RWPE1 (cell line): ENCODE measurements around the gene LRRC36.
"Not testable (repeated sequence)": the region's sequence is repeated elsewhere in the genome, so short reads cannot be mapped to it uniquely, and the experiment has no call there.

ENCODE experiments used
- CTCF ChIA-PET: fragments of 350-600 bp; sonication (Branson Sonifier 250); formaldehyde crosslinking; extraction: SDS; loops from one replicate; lab custom pipeline; 2021; lab: Yijun Ruan, JAX
- POLR2A ChIA-PET: fragments of 400-600 bp; formaldehyde crosslinking; extraction: SDS; loops from one replicate; lab custom pipeline; 2020; ENCODE audit warnings: antibody characterized with exemption; ENCODE audit not compliant: low non-redundant PET; lab: Yijun Ruan, JAX
- DNase-seq: peaks from one replicate; pipeline ENCODE4 v3.0.0; 2012; ENCODE audit warnings: low spot score
- H3K27ac ChIP-seq: fragments of 450-650 bp; 2 replicates; pipeline ENCODE4 v1.5.1; 2017
- TF ChIP-seq, protein P1 (sequence below): fragments of 450-650 bp; conservative IDR thresholded peaks from 2 replicates; pipeline ENCODE4 v1.5.1; 2017; ENCODE audit warnings: low read depth, mild to moderate bottlenecking

LRRC36 gene

DNA sequence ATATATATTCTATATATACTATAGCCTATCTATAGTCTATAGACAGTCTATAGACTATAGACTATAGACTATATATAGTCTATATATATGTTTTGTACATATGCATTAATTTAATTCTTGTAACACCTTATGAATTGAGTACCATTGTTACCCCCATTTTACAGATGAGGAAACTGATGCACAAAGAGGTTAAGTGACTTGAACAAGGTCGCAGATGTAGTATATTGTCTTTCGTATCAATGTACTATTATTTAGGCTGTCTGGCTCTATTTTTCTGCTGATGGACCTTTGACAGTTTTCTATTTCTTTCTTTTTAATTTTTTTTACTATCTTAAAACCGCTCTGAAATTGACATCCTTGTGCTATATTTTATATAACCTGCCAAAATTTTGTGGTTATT is 14.6 kb downstream of the LRRC36 start:
- no peak overlapping the region for H3K27ac ChIP-seq
- no peak for DNase-seq
- ChIA-PET CTCF (no interaction called here), POLR2A (no interaction called here)
- TF ChIP-seq, protein P1, sequence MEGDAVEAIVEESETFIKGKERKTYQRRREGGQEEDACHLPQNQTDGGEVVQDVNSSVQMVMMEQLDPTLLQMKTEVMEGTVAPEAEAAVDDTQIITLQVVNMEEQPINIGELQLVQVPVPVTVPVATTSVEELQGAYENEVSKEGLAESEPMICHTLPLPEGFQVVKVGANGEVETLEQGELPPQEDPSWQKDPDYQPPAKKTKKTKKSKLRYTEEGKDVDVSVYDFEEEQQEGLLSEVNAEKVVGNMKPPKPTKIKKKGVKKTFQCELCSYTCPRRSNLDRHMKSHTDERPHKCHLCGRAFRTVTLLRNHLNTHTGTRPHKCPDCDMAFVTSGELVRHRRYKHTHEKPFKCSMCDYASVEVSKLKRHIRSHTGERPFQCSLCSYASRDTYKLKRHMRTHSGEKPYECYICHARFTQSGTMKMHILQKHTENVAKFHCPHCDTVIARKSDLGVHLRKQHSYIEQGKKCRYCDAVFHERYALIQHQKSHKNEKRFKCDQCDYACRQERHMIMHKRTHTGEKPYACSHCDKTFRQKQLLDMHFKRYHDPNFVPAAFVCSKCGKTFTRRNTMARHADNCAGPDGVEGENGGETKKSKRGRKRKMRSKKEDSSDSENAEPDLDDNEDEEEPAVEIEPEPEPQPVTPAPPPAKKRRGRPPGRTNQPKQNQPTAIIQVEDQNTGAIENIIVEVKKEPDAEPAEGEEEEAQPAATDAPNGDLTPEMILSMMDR, result no peak

DNA sequence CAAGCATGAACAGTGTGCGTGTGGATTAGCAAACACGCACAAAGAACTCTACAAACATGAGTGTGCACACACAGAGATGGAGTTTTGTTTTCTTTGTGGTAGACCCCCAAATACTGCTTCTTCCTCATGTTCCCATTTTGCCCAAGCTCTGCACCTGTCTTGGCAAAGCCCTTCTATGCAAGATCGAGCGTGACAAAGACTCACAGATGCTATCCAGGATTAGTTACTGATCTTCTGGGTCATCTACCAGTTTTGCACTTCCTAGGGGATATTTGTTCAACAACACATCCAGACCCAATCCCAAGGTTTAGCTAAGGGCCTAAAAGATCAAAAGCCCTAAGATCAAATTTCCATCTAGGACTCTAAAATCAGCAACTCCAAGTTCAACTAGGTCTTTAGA is 16.0 kb downstream of the LRRC36 start:
- ChIA-PET CTCF (no interaction called here), POLR2A (no interaction called here)
- DNase-seq, result no peak
- H3K27ac ChIP-seq, result no peak overlapping the region
- TF ChIP-seq, protein P1, result no peak

DNA sequence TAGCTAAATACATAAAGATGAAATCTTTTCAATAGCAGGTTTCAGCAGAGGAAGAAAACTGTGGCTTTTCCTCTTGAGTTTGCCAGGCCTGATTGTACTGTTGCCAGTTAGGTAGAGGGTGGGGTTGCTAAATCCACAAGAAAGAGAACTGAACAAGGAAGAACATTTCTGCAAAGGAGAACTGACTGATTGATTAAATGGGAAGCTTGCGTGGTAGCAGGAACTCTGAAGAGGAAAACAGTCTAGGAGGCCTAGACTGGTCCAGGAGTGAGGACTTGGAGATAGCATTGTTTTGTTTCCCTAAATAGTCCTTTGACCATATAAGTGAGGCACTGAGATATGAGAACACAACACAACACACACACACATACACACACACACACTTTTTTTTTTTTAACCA is 18.8 kb downstream of the LRRC36 start:
- DNase-seq, result no peak
- CTCF ChIA-PET, result interaction anchor here (0.7 to 0.9 kb wide), 2 partner anchors 19 to 387 kb away, joined by 3 to 5 read pairs; partner anchors contain the start of genes KCTD19 and LRRC36
- POLR2A ChIA-PET, result interaction anchor here (0.7 kb wide), 1 partner anchor 1983 kb away, joined by 6 read pairs; no protein-coding TSS in a partner anchor
- H3K27ac ChIP-seq, result no peak overlapping the region
- TF ChIP-seq, protein P1, result no peak

DNA sequence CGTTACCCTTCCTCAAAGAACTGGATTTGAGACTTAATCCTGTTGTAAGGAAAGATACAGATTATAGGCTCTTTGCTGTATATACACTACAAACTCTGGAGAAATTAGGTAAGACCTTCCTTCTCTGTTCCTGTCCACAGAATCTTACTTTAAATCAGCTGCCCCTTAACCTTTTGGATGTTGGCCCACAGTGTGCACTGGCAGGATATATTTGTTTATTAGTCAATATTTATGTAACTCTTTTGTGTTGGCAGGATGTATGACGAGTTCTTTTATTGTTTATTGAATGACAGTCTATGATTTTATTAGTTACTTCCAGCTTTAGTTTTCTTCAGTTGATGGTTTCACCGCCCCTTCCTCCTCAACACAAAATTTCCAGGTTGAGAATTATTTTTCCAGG is 19.7 kb downstream of the LRRC36 start:
- ChIA-PET CTCF (interaction anchor here (0.7 kb wide), 1 partner anchor 120 kb away, joined by 3 read pairs; no protein-coding TSS in a partner anchor), POLR2A (no interaction called here)
- no peak for DNase-seq
- H3K27ac ChIP-seq, result no peak overlapping the region
- TF ChIP-seq, protein P1, result no peak

DNA sequence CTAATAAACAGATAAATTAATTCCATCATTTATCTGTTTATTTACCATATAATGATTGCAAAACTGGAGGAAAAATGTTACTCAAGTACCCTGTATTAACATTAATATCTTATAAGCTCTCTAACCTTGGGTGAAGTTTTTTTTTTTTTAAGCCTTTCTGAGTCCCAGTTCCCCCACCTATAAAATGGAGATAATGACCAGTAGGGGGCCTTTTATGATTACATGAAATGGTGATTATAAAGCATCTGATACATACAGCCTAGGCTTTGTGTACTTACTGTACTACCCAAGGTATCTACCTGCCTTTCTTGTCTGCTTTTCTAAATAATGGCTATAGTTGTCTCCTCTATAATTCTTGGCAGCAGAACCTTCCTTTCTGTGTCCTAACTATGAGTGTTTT is 22.6 kb downstream of the LRRC36 start:
- DNase-seq, result peak; percentile 25
- TF ChIP-seq, protein P1, result peak; percentile 45
- H3K27ac ChIP-seq, result no peak overlapping the region
- POLR2A ChIA-PET, result no interaction called here
- CTCF ChIA-PET, result interaction anchor here (0.6 to 0.9 kb wide), 3 partner anchors 33 to 192 kb away, joined by 3 to 8 read pairs (median 7); no protein-coding TSS in a partner anchor

DNA sequence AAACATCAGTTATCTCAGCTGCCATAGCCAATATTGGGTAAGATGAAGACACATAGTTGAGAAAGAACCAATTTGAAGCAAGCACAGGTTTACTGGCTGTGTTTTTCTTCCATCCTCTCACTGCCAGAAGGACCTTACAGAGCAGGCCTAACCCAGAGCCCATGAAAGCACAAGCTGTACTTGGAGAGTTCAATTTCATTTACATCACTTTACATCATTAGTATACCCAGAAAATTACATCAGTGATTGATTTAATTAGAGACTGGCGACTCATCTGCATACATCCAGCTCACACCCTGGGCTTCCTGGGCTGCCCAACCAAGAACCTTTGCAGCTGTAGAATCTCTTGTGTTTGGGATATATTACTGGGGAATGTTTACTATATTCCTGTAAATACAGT is 23.7 kb downstream of the LRRC36 start:
- ChIA-PET CTCF (interaction anchor here (0.6 to 1.6 kb wide), 4 partner anchors 11 to 91 kb away, joined by 3 to 7 read pairs (median 4); no protein-coding TSS in a partner anchor), POLR2A (no interaction called here)
- TF ChIP-seq, protein P1, result no peak
- no peak overlapping the region for H3K27ac ChIP-seq
- no peak for DNase-seq

DNA sequence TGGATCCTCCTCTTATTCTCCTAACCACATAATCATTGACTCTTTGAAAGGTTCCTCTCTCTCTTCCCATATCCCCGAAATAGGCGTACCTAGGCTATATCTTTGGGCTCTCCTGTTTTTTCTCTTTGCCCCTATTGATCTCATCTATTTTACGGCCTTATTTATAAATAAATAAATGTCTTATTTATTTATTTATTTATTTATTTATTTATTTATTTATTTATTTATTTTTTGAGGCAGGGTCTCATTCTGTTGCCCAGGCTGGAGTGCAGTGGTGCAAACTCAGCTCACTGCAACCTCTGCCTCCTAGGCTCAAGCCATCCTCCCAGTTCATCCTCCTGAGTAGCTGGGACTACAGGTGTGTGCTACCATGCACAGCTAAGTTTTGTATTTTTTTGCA is 25.8 kb downstream of the LRRC36 start:
- POLR2A ChIA-PET, H3K27ac ChIP-seq, DNase-seq: not testable (repeated sequence)
- CTCF ChIA-PET, result interaction anchor here (0.5 to 0.9 kb wide), 2 partner anchors 162 to 405 kb away, joined by 3 to 6 read pairs; no protein-coding TSS in a partner anchor
